Fibroblast of villous mesenchyme (primary cell): ENCODE data around the gene SNAP29. TPM values are rescaled to one million over a fixed set of nuclear protein-coding genes. Genes with fewer than 3 reads are reported as not detected.
A peak's percentile ranks its signal among the peaks of the same experiment; 100 is the strongest.

ENCODE experiments used
- DNase-seq: peaks from one replicate; pipeline ENCODE4 v3.0.0-alpha.2; 2010; ENCODE audit warnings: low read depth
- H3K4me3 ChIP-seq: 2 replicates; pipeline ENCODE4 v1.5.1; 2011; ENCODE audit warnings: low read depth, mild to moderate bottlenecking, low read length
- CTCF ChIP-seq: IDR thresholded peaks from 2 replicates; pipeline ENCODE4 v1.5.1; 2012; ENCODE audit warnings: low read depth, mild to moderate bottlenecking, low read length; ENCODE audit not compliant: insufficient read depth
- total RNA-seq: library from RNA; depleted of rRNA; stranded (reverse); fragments of >200 nt; gene quantifications from 2 replicates; pipeline ENCODE4 v1.2.3, GENCODE V29; 2012

SNAP29 gene
- total RNA-seq, 1 donor, result 14.7 TPM

GRCh38 chr22:20909543-20910303 lies 50.9 kb downstream of the SNAP29 start:
- H3K4me3 ChIP-seq, result no peak overlapping the region
- DNase-seq, result no peak

GRCh38 chr22:20912494-20912893 lies 53.7 kb downstream of the SNAP29 start:
- no peak overlapping the region for H3K4me3 ChIP-seq
- no peak for DNase-seq
- TF ChIP-seq CTCF, result no peak

More at GRCh38 chr22:20909543-20910303, 50.9 kb downstream of the SNAP29 start:
- no peak for TF ChIP-seq CTCF

GRCh38 chr22:20916916-20917810 lies 58.4 kb downstream of the SNAP29 start, which contains the start of gene CRKL:
Gene CRKL, plus strand, starts transcription at chr22:20917407. Its CDS starts 528 bp downstream, at chr22:20917935.
- H3K4me3 ChIP-seq, result peak within 1 kb of the TSS; percentile 96
- TF ChIP-seq CTCF, result peak; percentile 93
- DNase-seq, result peak; percentile 97

GRCh38 chr22:20918663-20919218 lies 59.9 kb downstream of the SNAP29 start:
- H3K4me3 ChIP-seq, result peak overlapping the region; percentile 96
- no peak for DNase-seq
- no peak for TF ChIP-seq CTCF

- H3K4me3 ChIP-seq, result peak overlapping the region; percentile 96
- peak; percentile 37 for DNase-seq
- TF ChIP-seq CTCF, result no peak
These were observed 60.9 kb downstream of the SNAP29 start for GRCh38 chr22:20919718-20920117.

- no peak for DNase-seq
- peak overlapping the region; percentile 96 for H3K4me3 ChIP-seq
- TF ChIP-seq CTCF, result no peak
These were observed 62.0 kb downstream of the SNAP29 start for GRCh38 chr22:20920881-20921203.
